Liver (tissue), 9 donors: ENCODE results near the gene MS4A4E. TPM values are rescaled to one million over a fixed set of nuclear protein-coding genes. Genes with fewer than 3 reads are reported as not detected.
"Not testable (repeated sequence)": the region's sequence is repeated elsewhere in the genome, so short reads cannot be mapped to it uniquely, and the experiment has no call there.

ENCODE experiments used
- DNase-seq: peaks from one replicate; pipeline ENCODE4 v3.0.0-alpha.2; 2017; ENCODE audit warnings: low spot score
- H3K27ac ChIP-seq, 2 donors: one replicate each; pipeline ENCODE4 v1.7.0; 2013; ENCODE audit warnings: inconsistent platforms in 2 of 2, low read length in 2 of 2, control low read depth in 1 of 2, low read depth in 1 of 2, mild to moderate bottlenecking in 1 of 2
- H3K27me3 ChIP-seq, 4 donors: one replicate each; pipeline versions ENCODE4 v1.6.1 to v1.7.0; 2013; ENCODE audit warnings: low read length in 3 of 4, inconsistent platforms in 1 of 4, mild to moderate bottlenecking in 1 of 4, moderate library complexity in 1 of 4; ENCODE audit not compliant: control insufficient read depth in 4 of 4, insufficient read depth in 4 of 4
- H3K36me3 ChIP-seq, 4 donors: one replicate each; pipeline versions ENCODE4 v1.6.1 to v1.7.0; 2013; ENCODE audit warnings: low read length in 3 of 4, mild to moderate bottlenecking in 3 of 4, low read depth in 1 of 4, moderate library complexity in 1 of 4; ENCODE audit not compliant: control insufficient read depth in 4 of 4, insufficient read depth in 3 of 4
- H3K4me1 ChIP-seq, 4 donors: one replicate each; pipeline versions ENCODE4 v1.6.1 to v1.7.0; 2013; ENCODE audit warnings: low read length in 3 of 4, mild to moderate bottlenecking in 3 of 4, moderate library complexity in 1 of 4; ENCODE audit not compliant: control insufficient read depth in 4 of 4, insufficient read depth in 4 of 4
- H3K4me3 ChIP-seq, 3 donors: one replicate each; pipeline versions ENCODE4 v1.6.1 to v1.7.0; 2013; ENCODE audit warnings: low read length in 3 of 3, control low read depth in 1 of 3, low read depth in 1 of 3, mild to moderate bottlenecking in 1 of 3
- H3K9ac ChIP-seq, 2 donors: one replicate each; pipeline ENCODE4 v1.7.0; 2013; ENCODE audit warnings: low read length in 2 of 2, mild to moderate bottlenecking in 2 of 2, moderate library complexity in 2 of 2, control low read depth in 1 of 2, low read depth in 1 of 2
- H3K9me3 ChIP-seq, 4 donors: one replicate each; pipeline versions ENCODE4 v1.6.1 to v1.7.0; 2013; ENCODE audit warnings: low read length in 3 of 4; ENCODE audit not compliant: control insufficient read depth in 4 of 4
- EGR1 ChIP-seq, 2 donors: IDR thresholded peaks; 2 replicates each; pipeline ENCODE4 v1.6.1; 2016 to 2018; ENCODE audit warnings: antibody characterized with exemption in 2 of 2, low read depth in 2 of 2
- FOXA2 ChIP-seq: IDR thresholded peaks from 2 replicates; pipeline ENCODE4 v1.6.1; 2016; ENCODE audit warnings: antibody characterized with exemption
- GABPA ChIP-seq, 2 donors: IDR thresholded peaks in 1 of 2; conservative IDR thresholded peaks in 1 of 2; 2 replicates each; pipeline ENCODE4 v1.6.1; 2016; ENCODE audit warnings: antibody characterized with exemption in 2 of 2, mild to moderate bottlenecking in 1 of 2, moderate library complexity in 1 of 2
- HNF4G ChIP-seq: IDR thresholded peaks from 2 replicates; pipeline ENCODE4 v1.6.1; 2016; ENCODE audit warnings: antibody characterized with exemption
- JUND ChIP-seq, 2 donors: IDR thresholded peaks; 2 replicates each; pipeline ENCODE4 v1.6.1; 2016; ENCODE audit warnings: antibody characterized with exemption in 2 of 2
- NR2F2 ChIP-seq: IDR thresholded peaks from 2 replicates; pipeline ENCODE4 v1.6.1; 2016; ENCODE audit warnings: antibody characterized with exemption
- RAD21 ChIP-seq, 2 donors: IDR thresholded peaks; 2 replicates each; pipeline ENCODE4 v1.6.1; 2016; ENCODE audit warnings: antibody characterized with exemption in 2 of 2, mild to moderate bottlenecking in 2 of 2
- RXRA ChIP-seq, 2 donors: IDR thresholded peaks; 2 replicates each; pipeline ENCODE4 v1.6.1; 2017 to 2018; ENCODE audit warnings: antibody characterized with exemption in 2 of 2, mild to moderate bottlenecking in 1 of 2
- SP1 ChIP-seq: IDR thresholded peaks from 2 replicates; pipeline ENCODE4 v1.6.1; 2018; ENCODE audit warnings: antibody characterized with exemption, mild to moderate bottlenecking
- TAF1 ChIP-seq: conservative IDR thresholded peaks from 2 replicates; pipeline ENCODE4 v1.6.1; 2016; ENCODE audit warnings: antibody characterized with exemption, mild to moderate bottlenecking
- YY1 ChIP-seq: IDR thresholded peaks from 2 replicates; pipeline ENCODE4 v1.6.1; 2016; ENCODE audit warnings: antibody characterized with exemption, mild to moderate bottlenecking
- WGBS: extraction: QIAGEN DNeasy Blood & Tissue Kit; methylation state at CpG from one replicate; pipeline ENCODE4 v1.1.7; 2013; 5-methylcytosine and 5-hydroxymethylcytosine counted together
- polyA plus RNA-seq, 2 donors: library from polyadenylated mRNA; stranded (reverse) in 1 of 2; unstranded in 1 of 2; fragments of 200-250 nt in 1 of 2; fragments of >200 nt in 1 of 2; fragmentation: Nextera tagmentation in 1 of 2; extraction: Ambion mirVana in 1 of 2; gene quantifications; one replicate each; pipeline versions ENCODE4 v1.2.1 to v1.2.3, GENCODE V29; 2013 to 2015
- total RNA-seq, 2 donors: library from RNA; depleted of rRNA; stranded (reverse); fragments of >200 nt; gene quantifications; one replicate each; pipeline ENCODE4 v1.2.3, GENCODE V29; 2014
- TF ChIP-seq, protein P1 (sequence below): IDR thresholded peaks from 2 replicates; pipeline ENCODE4 v1.6.1; 2016; ENCODE audit warnings: antibody characterized with exemption
- TF ChIP-seq, protein P2 (sequence below): IDR thresholded peaks from 2 replicates; pipeline ENCODE4 v1.6.1; 2016; ENCODE audit warnings: antibody characterized with exemption
- TF ChIP-seq, protein P3 (sequence below): IDR thresholded peaks from 2 replicates; pipeline ENCODE4 v1.6.1; 2016; ENCODE audit warnings: antibody characterized with exemption
- TF ChIP-seq, protein P4 (sequence below): IDR thresholded peaks from 2 replicates; pipeline ENCODE4 v1.6.1; 2016; ENCODE audit warnings: antibody characterized with exemption, mild to moderate bottlenecking
- donor health status: healthy.
- donor health status: healthy.
- donor health status: healthy.
- donor health status: healthy.
- donor health status: healthy.

MS4A4E gene
- total and polyA plus RNA-seq, 4 donors: 0.23 to 2.1 (median 0.78) TPM

DNA sequence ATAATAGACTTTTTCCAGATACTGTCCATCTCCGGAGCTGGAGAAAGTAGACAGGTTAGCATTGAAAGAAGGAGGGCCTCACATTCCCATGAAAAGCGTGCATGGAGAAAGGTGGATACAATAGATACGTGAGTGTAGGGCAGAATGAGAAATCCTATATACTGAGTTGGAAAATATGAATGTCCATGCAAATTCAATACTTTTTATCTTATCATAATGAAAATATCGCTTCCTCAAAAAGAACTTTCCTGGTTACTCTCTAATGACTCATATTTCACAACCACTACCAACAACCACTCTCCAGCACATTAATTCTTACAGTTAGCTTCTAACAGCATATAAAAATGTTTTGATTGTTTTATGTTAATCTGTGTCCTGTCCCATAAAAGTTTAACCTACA lies 38.0 kb downstream of the MS4A4E start:
- TF ChIP-seq FOXA2: no peak
- H3K9ac ChIP-seq: no peak overlapping the region
- no peaks in the 10 kb centered on the region for H3K27me3 ChIP-seq
- H3K9me3 ChIP-seq: peaks cover 0 to 4% (median 0%) of the 10 kb centered on the region in 4 donors
- no peaks in the 10 kb centered on the region for H3K4me1 ChIP-seq
- WGBS: 79% methylated on average over 4 of the region's 4 CpGs
- H3K27ac ChIP-seq: no peak overlapping the region
- no peaks in the 10 kb centered on the region for H3K36me3 ChIP-seq
- H3K4me3 ChIP-seq: no peak overlapping the region
- DNase-seq: no peak

DNA sequence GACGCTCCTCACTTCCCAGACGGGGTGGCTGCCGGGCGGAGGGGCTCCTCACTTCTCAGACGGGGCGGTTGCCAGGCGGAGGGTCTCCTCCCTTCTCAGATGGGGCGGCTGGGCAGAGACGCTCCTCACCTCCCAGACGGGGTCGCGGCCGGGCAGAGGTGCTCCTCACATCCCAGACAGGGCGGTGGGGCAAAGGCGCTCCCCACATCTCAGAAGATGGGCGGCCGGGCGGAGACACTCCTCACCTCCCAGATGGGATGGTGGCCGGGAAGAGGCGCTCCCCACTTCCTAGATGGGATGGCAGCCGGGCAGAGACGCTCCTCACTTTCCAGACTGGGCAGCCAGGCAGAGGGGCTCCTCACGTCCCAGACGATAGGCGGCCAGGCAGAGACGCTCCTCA lies 41.6 kb downstream of the MS4A4E start:
- 95% methylated on average over 16 of the region's 26 CpGs for WGBS
- not testable (repeated sequence) for DNase-seq, H3K9ac ChIP-seq, H3K27ac ChIP-seq, H3K4me1 ChIP-seq, H3K9me3 ChIP-seq, H3K36me3 ChIP-seq, H3K27me3 ChIP-seq, H3K4me3 ChIP-seq

DNA sequence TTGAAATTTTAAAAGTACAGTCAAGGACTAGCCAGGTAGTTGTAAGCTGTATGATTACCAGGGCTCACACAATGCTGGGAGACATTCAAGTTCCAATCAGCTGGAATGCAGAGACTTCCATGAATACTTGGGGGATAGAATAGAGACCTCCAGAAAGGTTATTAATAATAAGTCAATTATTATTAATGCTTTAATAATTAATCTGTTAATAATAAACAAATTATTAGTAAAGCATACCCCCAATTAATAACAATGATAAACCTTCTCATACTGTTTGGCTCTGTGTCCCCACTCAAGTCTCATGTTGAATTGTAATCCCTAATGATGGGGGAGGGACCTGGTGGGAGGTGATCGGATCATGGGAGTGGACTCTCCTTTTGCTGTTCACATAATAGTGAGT lies 45.5 kb downstream of the MS4A4E start:
- peaks cover 0 to 3% (median 0%) of the 10 kb centered on the region in 4 donors for H3K27me3 ChIP-seq
- no peaks in the 10 kb centered on the region for H3K36me3 ChIP-seq
- H3K9ac ChIP-seq: no peak overlapping the region
- 82% methylated on average over 1 of the region's 1 CpG for WGBS
- H3K9me3 ChIP-seq: peaks cover 0 to 4% (median 0%) of the 10 kb centered on the region in 4 donors
- no peak for DNase-seq
- H3K4me1 ChIP-seq: no peaks in the 10 kb centered on the region
- no peak overlapping the region for H3K27ac ChIP-seq
- TF ChIP-seq, protein P1, sequence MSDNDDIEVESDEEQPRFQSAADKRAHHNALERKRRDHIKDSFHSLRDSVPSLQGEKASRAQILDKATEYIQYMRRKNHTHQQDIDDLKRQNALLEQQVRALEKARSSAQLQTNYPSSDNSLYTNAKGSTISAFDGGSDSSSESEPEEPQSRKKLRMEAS: no peak
- TF ChIP-seq, protein P2, sequence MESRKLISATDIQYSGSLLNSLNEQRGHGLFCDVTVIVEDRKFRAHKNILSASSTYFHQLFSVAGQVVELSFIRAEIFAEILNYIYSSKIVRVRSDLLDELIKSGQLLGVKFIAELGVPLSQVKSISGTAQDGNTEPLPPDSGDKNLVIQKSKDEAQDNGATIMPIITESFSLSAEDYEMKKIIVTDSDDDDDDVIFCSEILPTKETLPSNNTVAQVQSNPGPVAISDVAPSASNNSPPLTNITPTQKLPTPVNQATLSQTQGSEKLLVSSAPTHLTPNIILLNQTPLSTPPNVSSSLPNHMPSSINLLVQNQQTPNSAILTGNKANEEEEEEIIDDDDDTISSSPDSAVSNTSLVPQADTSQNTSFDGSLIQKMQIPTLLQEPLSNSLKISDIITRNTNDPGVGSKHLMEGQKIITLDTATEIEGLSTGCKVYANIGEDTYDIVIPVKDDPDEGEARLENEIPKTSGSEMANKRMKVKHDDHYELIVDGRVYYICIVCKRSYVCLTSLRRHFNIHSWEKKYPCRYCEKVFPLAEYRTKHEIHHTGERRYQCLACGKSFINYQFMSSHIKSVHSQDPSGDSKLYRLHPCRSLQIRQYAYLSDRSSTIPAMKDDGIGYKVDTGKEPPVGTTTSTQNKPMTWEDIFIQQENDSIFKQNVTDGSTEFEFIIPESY: no peak
- TF ChIP-seq GABPA (IDR thresholded peaks at IDR 0.05 in 1 of 2, conservative IDR thresholded peaks at IDR 0.05 in 1 of 2) (no peak), FOXA2 (no peak), NR2F2 (no peak)
- H3K4me3 ChIP-seq: no peak overlapping the region

DNA sequence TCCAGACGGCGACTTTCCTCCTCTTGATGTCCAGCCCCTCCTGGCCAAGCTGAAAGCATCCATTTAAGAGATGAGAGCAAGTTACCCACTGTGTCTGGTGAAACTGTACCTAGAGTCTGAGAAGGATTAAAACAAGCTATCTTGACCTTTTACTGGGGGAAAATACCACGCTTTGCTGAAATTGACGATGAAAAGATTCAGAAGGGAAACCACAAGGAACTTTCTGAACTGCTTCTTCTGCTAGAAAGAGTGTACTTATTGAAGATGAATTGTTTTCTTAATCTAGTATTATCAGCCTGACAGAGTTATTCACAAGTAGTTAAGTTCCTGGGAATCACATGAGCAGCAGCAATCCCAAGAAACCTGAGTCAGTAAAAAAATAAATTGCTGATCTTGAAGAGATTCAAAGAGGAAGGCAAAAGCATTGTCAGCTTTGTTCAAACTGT lies 47.0 kb downstream of the MS4A4E start:
- TF ChIP-seq, protein P1: no peak
- TF ChIP-seq, protein P3, sequence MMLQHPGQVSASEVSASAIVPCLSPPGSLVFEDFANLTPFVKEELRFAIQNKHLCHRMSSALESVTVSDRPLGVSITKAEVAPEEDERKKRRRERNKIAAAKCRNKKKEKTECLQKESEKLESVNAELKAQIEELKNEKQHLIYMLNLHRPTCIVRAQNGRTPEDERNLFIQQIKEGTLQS: no peak
- no peak for TF ChIP-seq RAD21 (IDR thresholded peaks at IDR 0.05)
- TF ChIP-seq YY1: no peak
- TF ChIP-seq GABPA (IDR thresholded peaks at IDR 0.05 in 1 of 2, conservative IDR thresholded peaks at IDR 0.05 in 1 of 2): no peak
- TF ChIP-seq HNF4G: no peak
- no peak for TF ChIP-seq TAF1
- no peak for TF ChIP-seq EGR1 (IDR thresholded peaks at IDR 0.05; ENCODE audit: low read depth in 2 of 2)
- TF ChIP-seq, protein P4, sequence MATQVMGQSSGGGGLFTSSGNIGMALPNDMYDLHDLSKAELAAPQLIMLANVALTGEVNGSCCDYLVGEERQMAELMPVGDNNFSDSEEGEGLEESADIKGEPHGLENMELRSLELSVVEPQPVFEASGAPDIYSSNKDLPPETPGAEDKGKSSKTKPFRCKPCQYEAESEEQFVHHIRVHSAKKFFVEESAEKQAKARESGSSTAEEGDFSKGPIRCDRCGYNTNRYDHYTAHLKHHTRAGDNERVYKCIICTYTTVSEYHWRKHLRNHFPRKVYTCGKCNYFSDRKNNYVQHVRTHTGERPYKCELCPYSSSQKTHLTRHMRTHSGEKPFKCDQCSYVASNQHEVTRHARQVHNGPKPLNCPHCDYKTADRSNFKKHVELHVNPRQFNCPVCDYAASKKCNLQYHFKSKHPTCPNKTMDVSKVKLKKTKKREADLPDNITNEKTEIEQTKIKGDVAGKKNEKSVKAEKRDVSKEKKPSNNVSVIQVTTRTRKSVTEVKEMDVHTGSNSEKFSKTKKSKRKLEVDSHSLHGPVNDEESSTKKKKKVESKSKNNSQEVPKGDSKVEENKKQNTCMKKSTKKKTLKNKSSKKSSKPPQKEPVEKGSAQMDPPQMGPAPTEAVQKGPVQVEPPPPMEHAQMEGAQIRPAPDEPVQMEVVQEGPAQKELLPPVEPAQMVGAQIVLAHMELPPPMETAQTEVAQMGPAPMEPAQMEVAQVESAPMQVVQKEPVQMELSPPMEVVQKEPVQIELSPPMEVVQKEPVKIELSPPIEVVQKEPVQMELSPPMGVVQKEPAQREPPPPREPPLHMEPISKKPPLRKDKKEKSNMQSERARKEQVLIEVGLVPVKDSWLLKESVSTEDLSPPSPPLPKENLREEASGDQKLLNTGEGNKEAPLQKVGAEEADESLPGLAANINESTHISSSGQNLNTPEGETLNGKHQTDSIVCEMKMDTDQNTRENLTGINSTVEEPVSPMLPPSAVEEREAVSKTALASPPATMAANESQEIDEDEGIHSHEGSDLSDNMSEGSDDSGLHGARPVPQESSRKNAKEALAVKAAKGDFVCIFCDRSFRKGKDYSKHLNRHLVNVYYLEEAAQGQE: no peak
- no peak for TF ChIP-seq JUND (IDR thresholded peaks at IDR 0.05)
- TF ChIP-seq RXRA (IDR thresholded peaks at IDR 0.05): no peak
- TF ChIP-seq NR2F2: no peak
- TF ChIP-seq SP1: no peak
- Histone ChIP-seq H3K36me3 (no peaks in the 10 kb centered on the region), H3K4me3 (no peak overlapping the region), H3K27ac (peak overlapping the region; percentile 32 to 67), H3K9me3 (no peaks in the 10 kb centered on the region), H3K4me1 (no peaks in the 10 kb centered on the region), H3K9ac (no peak overlapping the region), H3K27me3 (peaks cover 0 to 3% (median 0%) of the 10 kb centered on the region in 4 donors)
- 64% methylated on average over 4 of the region's 4 CpGs for WGBS
- no peak for DNase-seq
